ENCODE results near the gene TMTC2.

The TMTC2 gene

DNA sequence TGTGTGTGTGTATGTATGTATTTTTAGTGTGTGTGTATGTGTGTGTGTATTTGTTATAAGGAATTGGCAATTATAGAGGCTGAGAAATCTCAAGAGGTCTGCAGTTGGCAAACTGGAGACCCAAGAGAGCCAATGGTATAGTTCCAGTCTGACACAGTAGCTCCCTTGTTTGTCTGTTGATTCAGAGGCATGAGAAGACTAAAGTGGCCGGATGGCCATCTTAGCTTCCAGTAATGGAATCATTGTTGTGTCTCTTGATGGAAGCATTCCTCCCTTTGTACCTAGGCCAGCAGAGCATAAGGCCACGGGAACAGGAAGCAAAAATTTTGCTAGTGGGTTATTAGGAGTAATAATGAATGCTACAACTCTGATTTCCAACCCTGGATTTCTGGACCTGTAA, 460.6 kb downstream of the TMTC2 start:
- TF ChIP-seq POLR2A (IDR thresholded peaks at IDR 0.05; ENCODE audit: low read length), result no peak
- no peak for TF ChIP-seq GATA1 (IDR thresholded peaks at IDR 0.05; ENCODE audit: low read depth, low read length)
- DNase-seq, result no peak

DNA sequence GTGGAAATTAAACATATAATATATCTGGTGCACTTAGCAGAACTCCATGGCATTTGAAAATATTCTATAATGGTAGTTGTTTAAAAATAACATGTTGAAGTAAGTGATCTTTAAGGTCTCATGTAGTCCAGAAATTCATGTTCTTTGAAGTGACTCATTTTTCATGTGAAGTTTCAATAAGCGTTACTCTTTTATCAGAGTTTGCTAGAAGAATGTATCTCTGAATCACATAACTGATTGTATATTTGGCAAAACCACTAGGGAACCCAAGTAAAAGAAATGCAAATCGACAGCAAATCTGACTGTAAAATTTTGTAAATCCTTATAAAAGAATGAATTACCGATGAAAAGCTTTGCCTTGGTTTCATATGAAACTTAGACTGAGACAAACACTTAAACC, 463.3 kb downstream of the TMTC2 start:
- DNase-seq, result no peak
- no peak for TF ChIP-seq POLR2A (IDR thresholded peaks at IDR 0.05; ENCODE audit: low read length)
- no peak for TF ChIP-seq GATA1 (IDR thresholded peaks at IDR 0.05; ENCODE audit: low read depth, low read length)

DNA sequence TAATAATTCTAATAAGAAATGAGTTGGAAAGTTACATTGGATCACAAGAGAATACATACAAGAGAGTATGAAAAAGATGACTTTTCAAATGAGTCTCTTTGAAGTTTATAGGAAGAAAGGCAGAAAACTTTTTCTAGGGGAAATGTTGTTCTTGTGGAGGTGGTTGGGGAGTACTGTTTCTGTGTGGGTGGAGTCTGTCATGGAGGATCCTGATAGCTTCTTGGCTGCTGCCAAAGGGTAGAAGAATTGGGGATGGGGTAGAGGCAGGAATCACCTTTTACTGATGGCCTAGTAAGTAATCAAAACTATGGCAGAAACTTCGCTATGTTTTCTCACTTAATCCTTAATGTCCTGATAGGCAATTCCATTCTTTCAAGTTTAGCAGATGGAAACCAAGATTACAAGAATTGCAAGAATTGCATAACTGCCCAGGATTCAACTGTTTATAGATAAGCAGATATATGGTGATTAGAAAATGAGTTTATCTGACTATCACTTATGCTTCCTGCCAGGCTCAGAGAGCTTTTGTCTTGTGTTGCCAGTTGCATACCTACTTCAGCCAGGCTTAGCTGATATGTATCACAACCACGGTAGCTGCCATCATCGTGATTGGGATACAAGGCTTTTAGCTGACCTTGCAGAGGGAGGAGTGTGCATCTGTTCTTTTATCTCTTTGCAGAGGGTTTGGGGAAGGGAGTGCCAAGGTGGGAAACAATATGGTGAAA, 463.9 kb downstream of the TMTC2 start:
- DNase-seq, result no peak
- no peak for TF ChIP-seq POLR2A (IDR thresholded peaks at IDR 0.05; ENCODE audit: low read length)
- TF ChIP-seq GATA1 (IDR thresholded peaks at IDR 0.05; ENCODE audit: low read depth, low read length), result no peak

DNA sequence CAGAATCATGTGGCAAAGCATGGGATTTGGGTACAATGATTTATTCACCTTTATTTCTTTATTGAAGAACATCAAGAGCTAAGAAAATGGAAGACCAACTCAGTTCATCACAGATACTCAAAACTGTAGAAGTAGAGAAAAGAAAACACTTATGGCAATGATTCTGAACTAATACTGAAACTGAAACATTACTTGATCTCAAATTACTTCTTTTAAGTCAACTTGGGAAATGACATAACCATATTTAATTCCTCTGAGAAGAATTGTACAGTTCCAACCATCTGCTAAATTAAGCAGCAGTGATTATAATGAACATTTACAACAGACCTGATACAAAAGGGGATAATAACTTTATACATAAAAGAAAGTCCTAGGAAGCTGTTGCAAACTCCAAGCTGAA, 466.5 kb downstream of the TMTC2 start:
- DNase-seq, result no peak
- TF ChIP-seq POLR2A (IDR thresholded peaks at IDR 0.05; ENCODE audit: low read length), result no peak
- TF ChIP-seq GATA1 (IDR thresholded peaks at IDR 0.05; ENCODE audit: low read depth, low read length), result no peak

DNA sequence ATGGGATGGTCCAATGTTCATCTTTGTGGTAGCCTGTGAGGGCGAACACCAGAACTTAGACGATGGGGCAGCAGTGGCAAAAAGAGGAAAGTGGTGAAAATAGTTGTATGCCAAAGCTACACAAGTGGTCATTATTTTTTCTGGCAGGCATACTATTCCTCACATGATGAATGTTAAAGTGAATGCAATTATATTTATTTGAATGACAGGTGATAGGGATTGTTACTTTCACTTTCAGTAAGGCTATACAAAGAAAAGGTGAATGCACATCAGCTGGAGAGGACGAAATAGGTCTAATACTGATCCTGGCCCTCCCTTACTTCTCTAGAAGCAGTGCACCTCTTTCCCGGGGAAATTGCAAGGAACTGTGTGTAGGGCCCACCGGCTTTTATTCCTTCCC, 470.1 kb downstream of the TMTC2 start:
- DNase-seq, result no peak
- TF ChIP-seq GATA1 (IDR thresholded peaks at IDR 0.05; ENCODE audit: low read depth, low read length), result no peak
- no peak for TF ChIP-seq POLR2A (IDR thresholded peaks at IDR 0.05; ENCODE audit: low read length)

DNA sequence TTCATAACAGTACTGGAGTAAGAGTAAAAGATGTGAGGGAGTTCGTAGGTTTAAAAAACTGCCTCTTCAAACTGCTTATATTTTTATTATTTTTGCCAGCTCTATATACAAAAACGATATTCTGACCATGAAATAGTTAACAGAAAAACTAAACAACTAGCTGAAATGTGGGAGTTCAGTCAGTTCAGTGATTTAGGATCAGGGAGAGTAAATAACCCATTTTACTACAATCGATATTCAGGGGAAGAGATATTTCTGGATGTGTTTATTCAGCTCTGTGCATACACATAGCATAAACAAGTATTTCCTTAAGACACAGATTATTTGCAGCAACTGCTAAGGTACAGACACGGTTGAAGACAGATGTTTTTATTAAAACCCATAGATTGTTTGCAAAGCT, 470.9 kb downstream of the TMTC2 start:
- TF ChIP-seq GATA1 (IDR thresholded peaks at IDR 0.05; ENCODE audit: low read depth, low read length), result no peak
- TF ChIP-seq POLR2A (IDR thresholded peaks at IDR 0.05; ENCODE audit: low read length), result no peak
- no peak for DNase-seq

DNA sequence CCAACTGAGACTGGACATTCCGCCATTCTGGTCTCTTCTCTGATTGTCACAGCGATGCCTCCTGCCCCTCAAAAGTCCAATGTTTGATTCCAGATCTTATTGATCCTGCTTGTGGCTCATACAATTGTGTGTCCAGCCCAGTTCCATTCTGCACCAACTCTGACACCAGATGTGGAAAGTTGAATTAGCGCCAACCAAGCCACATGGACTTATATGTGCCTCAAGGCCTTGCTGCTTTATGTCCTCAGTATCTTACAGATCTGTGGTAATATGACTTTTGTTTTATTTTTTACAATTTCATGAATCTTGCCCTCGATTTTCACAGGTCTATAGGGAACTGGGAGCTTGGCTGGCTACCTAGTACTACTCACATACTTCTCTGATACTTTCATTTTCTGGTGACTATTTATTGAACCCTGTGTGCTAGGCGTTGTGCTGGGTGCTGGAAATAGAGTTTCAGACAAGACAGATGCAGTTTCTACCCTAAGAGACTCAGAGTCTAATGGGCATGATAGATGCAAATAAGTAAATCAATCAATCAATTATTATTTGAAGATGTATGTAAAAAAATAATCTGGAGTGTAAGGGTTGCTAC, 472.0 kb downstream of the TMTC2 start:
- TF ChIP-seq GATA1 (IDR thresholded peaks at IDR 0.05; ENCODE audit: low read depth, low read length) (no peak), POLR2A (IDR thresholded peaks at IDR 0.05; ENCODE audit: low read length) (no peak)
- no peak for DNase-seq

DNA sequence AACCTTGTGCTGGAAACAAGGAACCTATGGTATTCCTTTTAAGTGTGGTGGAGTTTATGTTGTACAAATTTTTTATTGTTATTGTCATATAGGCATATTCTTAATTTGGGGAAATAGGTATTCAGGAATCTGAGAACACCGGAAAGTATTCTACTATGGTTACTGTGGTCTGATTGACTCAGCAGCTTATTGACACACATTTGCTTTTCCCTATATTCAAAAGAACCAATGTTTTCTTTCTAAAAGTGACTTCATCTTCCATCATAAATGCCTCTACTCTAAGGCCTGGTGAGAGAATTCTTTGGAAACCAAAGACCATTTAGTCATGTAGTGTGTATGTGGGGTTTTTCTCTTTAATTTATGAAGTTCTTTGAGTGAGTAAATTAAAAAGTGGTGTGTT, 474.8 kb downstream of the TMTC2 start:
- TF ChIP-seq GATA1 (IDR thresholded peaks at IDR 0.05; ENCODE audit: low read depth, low read length), result no peak
- no peak for TF ChIP-seq POLR2A (IDR thresholded peaks at IDR 0.05; ENCODE audit: low read length)
- DNase-seq, result no peak

DNA sequence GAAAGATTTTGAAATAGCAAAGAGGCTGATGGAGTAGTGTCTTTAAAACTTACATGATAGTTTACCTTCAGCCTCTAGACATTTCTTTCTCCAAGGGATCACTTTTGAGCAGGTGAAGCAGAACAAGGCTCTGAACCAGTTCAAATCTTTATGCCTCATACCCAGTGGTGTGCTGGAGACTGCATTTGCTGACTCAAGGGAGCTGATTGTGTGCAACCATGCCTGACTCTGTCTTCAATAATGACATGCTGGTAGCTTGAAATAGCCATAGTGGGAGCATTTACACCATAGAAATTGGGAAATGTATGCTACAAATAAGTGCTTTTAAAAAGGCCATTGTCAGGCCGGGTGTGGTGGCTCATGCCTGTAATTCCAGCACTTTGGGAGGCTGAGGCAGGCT, 482.0 kb downstream of the TMTC2 start:
- TF ChIP-seq POLR2A (IDR thresholded peaks at IDR 0.05; ENCODE audit: low read length) (no peak), GATA1 (IDR thresholded peaks at IDR 0.05; ENCODE audit: low read depth, low read length) (no peak)

DNA sequence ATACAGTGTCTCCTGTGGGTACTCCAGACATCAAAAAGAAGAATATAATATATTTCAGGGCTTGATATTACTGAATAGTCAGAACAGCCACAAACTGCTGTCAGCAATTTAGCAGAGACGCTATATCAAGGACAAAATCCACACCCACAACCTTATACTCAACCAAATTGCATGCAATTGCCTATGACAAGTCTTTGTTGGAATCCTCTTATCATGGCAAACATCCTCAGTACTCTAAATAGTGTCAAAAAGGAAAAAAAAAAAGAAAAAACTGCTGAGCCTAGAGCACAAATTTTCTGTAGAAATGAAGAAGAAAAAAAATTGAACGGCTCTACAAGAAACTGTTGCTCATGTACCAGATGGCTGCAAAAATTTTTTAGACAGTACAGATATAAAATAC, 485.7 kb downstream of the TMTC2 start:
- no peak for DNase-seq
- no peak for TF ChIP-seq GATA1 (IDR thresholded peaks at IDR 0.05; ENCODE audit: low read depth, low read length)
- no peak for TF ChIP-seq POLR2A (IDR thresholded peaks at IDR 0.05; ENCODE audit: low read length)

More for the DNA sequence above, 482.0 kb downstream of the TMTC2 start:
- no peak for DNase-seq

DNA sequence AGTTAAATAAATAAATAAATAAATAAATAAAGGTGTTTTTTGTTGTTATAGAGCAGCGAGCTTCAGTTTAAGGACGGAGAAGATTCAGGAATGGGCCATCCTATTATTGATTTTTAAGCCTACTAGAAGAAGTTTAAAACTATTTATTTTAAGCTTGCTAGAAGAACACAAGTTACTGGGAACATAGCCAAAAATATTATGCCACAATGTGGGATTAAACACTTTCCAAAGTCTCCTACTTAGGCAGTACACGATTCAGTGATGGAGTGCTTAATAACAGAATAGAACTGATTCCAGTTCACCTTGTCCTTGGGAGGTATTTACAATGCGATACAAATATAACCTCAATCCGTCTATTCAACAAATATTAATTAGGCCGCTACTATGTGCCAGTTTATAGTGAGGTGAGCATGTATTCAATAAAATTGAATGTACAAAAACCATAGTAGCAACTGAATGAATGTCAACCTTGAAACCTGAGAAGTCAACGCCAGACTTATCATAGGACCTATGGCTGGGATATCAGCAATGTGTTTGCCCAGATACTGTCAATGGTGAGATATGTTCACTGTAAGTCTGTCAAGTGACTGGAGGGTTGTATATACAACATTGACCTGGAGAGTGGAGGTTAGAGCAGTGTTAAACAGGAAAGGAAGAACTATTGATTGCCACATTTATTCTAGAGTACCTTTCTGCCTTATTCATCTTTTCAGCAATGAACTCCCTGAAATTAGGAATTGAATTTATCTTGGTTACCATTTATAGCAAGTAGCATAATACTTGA, 486.4 kb downstream of the TMTC2 start:
- peak in 1 of 2 experiments; percentile 2 for DNase-seq
- TF ChIP-seq POLR2A (IDR thresholded peaks at IDR 0.05; ENCODE audit: low read length), result no peak
- TF ChIP-seq GATA1 (IDR thresholded peaks at IDR 0.05; ENCODE audit: low read depth, low read length), result no peak

DNA sequence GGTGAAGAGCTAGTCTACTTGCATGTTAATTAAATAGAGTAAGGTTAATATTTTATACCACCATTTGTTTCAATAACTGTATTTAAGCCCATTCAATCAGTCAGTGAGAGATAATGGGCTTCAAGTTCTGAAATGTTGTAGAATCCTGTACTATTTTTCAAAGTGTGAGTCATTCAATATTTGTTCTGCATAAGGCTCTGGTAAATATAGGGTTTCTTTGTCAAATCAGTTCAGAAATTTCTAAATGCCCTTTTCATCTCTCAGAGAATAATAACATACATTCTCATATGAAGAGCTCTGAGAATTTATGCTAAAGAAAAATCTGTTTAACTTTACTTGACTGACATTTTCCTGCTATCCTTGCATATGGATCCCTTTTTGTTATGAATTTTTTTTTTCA, 493.3 kb downstream of the TMTC2 start:
- DNase-seq, result no peak
- TF ChIP-seq POLR2A (IDR thresholded peaks at IDR 0.05; ENCODE audit: low read length) (no peak), GATA1 (IDR thresholded peaks at IDR 0.05; ENCODE audit: low read depth, low read length) (no peak)

DNA sequence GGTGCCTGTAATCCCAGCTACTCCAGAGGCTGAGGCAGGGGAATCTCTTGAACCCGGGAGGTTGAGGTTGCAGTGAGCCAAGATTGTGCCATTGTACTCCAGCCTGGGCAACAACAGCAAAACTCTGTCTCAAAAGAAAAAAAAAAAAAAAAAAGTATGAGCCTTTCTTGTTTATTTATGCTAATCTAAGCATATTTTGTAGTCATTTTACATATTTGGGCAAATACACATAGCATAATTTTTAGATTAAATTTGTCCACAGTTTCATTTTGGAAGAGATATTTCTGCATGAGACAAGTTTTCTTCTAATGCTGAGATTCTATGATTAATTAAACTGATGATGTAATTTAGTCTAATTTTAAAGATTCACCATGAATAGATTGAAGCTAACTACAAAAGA, 494.4 kb downstream of the TMTC2 start:
- TF ChIP-seq GATA1 (IDR thresholded peaks at IDR 0.05; ENCODE audit: low read depth, low read length) (no peak), POLR2A (IDR thresholded peaks at IDR 0.05; ENCODE audit: low read length) (no peak)
- DNase-seq, result no peak

DNA sequence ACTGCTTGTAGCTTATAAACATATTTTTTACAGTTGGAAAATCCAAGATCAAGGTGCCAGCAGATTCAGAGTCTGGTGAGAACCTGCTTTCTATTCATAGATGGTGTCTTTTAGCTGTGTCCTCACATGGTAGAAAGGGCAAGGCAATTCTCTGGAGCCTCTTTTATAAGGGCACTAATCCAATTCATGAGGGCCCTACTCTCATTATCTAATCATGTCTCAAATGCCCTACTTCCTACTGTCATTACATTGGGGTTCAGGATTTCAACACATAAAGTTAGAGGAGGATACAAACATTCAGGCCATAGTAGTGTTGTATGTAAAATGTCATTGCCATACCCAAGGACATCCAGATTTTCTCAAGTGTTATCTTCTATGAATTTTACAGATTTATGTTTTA, 496.4 kb downstream of the TMTC2 start:
- TF ChIP-seq GATA1 (IDR thresholded peaks at IDR 0.05; ENCODE audit: low read depth, low read length), result no peak
- no peak for TF ChIP-seq POLR2A (IDR thresholded peaks at IDR 0.05; ENCODE audit: low read length)

More for the DNA sequence above, 496.4 kb downstream of the TMTC2 start:
- no peak for DNase-seq
